ENCODE measurements around the gene TRABD2B. TPM values are rescaled to one million over a fixed set of nuclear protein-coding genes. Genes with fewer than 3 reads are reported as not detected.

TRABD2B gene
- total RNA-seq, 3 donors from 2014 or later (not counting 1 experiment from before 2014, with no cell fraction given), result not detected

GRCh38 chr1:47981667-47982350 lies 15.4 kb downstream of the TRABD2B start:
- no peak overlapping the region for H3K4me3 Mint-ChIP-seq

GRCh38 chr1:47980501-47980900 lies 16.7 kb downstream of the TRABD2B start:
- no peaks in the 10 kb centered on the region for H3K9me3 ChIP-seq (ENCODE audit: control insufficient read depth, insufficient read depth, low read length)
- Mint-ChIP-seq H3K27ac (no peak overlapping the region), H3K9me3 (no peaks in the 10 kb centered on the region), H3K27me3 (ENCODE audit: low read depth in 2 of 2) (peaks cover 23 to 40% of the 10 kb centered on the region in 2 donors), H3K36me3 (no peaks in the 10 kb centered on the region), H3K4me3 (no peak overlapping the region), H3K4me1 (peaks cover 0 to 5% of the 10 kb centered on the region in 2 donors)
- H3K27ac ChIP-seq (ENCODE audit: low read length), result no peak overlapping the region
- intact Hi-C loops (cut with micrococcal nuclease), result no loop called here
- no peaks in the 10 kb centered on the region for H3K4me1 ChIP-seq (ENCODE audit: control insufficient read depth, insufficient read depth, low read length)
- WGBS (ENCODE audit: insufficient coverage), result 86% methylated on average over 3 of the region's 3 CpGs
- no peak for TF ChIP-seq CTCF (IDR thresholded peaks at IDR 0.05)
- no peak overlapping the region for H3K4me3 ChIP-seq (ENCODE audit: low read length)
- ATAC-seq (no peak), DNase-seq (no peak)
- H3K36me3 ChIP-seq (ENCODE audit: control insufficient read depth, insufficient read depth, low read length), result no peaks in the 10 kb centered on the region
- peaks cover 8% of the 10 kb centered on the region for H3K27me3 ChIP-seq (ENCODE audit: control insufficient read depth, insufficient read depth, low read length)

More at GRCh38 chr1:47981667-47982350, 15.4 kb downstream of the TRABD2B start:
- H3K4me1 ChIP-seq (ENCODE audit: control insufficient read depth, insufficient read depth, low read length), result no peaks in the 10 kb centered on the region
- no peaks in the 10 kb centered on the region for H3K36me3 ChIP-seq (ENCODE audit: control insufficient read depth, insufficient read depth, low read length)
- TF ChIP-seq CTCF (IDR thresholded peaks at IDR 0.05), result no peak
- intact Hi-C loops (cut with micrococcal nuclease), result no loop called here
- no peak overlapping the region for H3K4me3 ChIP-seq (ENCODE audit: low read length)
- H3K27ac ChIP-seq (ENCODE audit: low read length), result no peak overlapping the region
- H3K9me3 ChIP-seq (ENCODE audit: control insufficient read depth, insufficient read depth, low read length), result no peaks in the 10 kb centered on the region
- H3K27ac Mint-ChIP-seq, result no peak overlapping the region
- no peaks in the 10 kb centered on the region for H3K36me3 Mint-ChIP-seq
- peaks cover 35 to 53% of the 10 kb centered on the region in 2 donors for H3K27me3 Mint-ChIP-seq (ENCODE audit: low read depth in 2 of 2)
- DNase-seq, result no peak
- peaks cover 0 to 5% of the 10 kb centered on the region in 2 donors for H3K4me1 Mint-ChIP-seq
- peaks cover 8% of the 10 kb centered on the region for H3K27me3 ChIP-seq (ENCODE audit: control insufficient read depth, insufficient read depth, low read length)
- no peak for ATAC-seq
- no peaks in the 10 kb centered on the region for H3K9me3 Mint-ChIP-seq

- H3K27me3 ChIP-seq (ENCODE audit: control insufficient read depth, insufficient read depth, low read length), result peaks cover 8% of the 10 kb centered on the region
- Mint-ChIP-seq H3K9me3 (no peaks in the 10 kb centered on the region), H3K27ac (no peak overlapping the region), H3K27me3 (ENCODE audit: low read depth in 2 of 2) (peaks cover 19 to 32% of the 10 kb centered on the region in 2 donors), H3K4me3 (no peak overlapping the region), H3K36me3 (no peaks in the 10 kb centered on the region), H3K4me1 (peaks cover 0 to 4% of the 10 kb centered on the region in 2 donors)
- DNase-seq (no peak), ATAC-seq (no peak)
- no peaks in the 10 kb centered on the region for H3K9me3 ChIP-seq (ENCODE audit: control insufficient read depth, insufficient read depth, low read length)
- intact Hi-C loops (cut with micrococcal nuclease), result no loop called here
- WGBS (ENCODE audit: insufficient coverage), result 88% methylated on average over 3 of the region's 3 CpGs
- no peak overlapping the region for H3K27ac ChIP-seq (ENCODE audit: low read length)
- no peaks in the 10 kb centered on the region for H3K4me1 ChIP-seq (ENCODE audit: control insufficient read depth, insufficient read depth, low read length)
- no peak for TF ChIP-seq CTCF (IDR thresholded peaks at IDR 0.05)
- H3K4me3 ChIP-seq (ENCODE audit: low read length), result no peak overlapping the region
- H3K36me3 ChIP-seq (ENCODE audit: control insufficient read depth, insufficient read depth, low read length), result no peaks in the 10 kb centered on the region
These were observed 17.5 kb downstream of the TRABD2B start for GRCh38 chr1:47979724-47980123.

GRCh38 chr1:47978486-47978885 lies 18.7 kb downstream of the TRABD2B start:
- TF ChIP-seq CTCF (IDR thresholded peaks at IDR 0.05), result no peak
- H3K36me3 Mint-ChIP-seq, result no peaks in the 10 kb centered on the region
- 87% methylated on average over 12 of the region's 12 CpGs for WGBS (ENCODE audit: insufficient coverage)

More at GRCh38 chr1:47978486-47978885, 18.7 kb downstream of the TRABD2B start:
- no peaks in the 10 kb centered on the region for H3K9me3 Mint-ChIP-seq
- no peaks in the 10 kb centered on the region for H3K36me3 ChIP-seq (ENCODE audit: control insufficient read depth, insufficient read depth, low read length)
- ATAC-seq (no peak), DNase-seq (no peak)
- H3K9me3 ChIP-seq (ENCODE audit: control insufficient read depth, insufficient read depth, low read length), result no peaks in the 10 kb centered on the region
- intact Hi-C loops (cut with micrococcal nuclease), result no loop called here
- no peak overlapping the region for H3K27ac Mint-ChIP-seq
- H3K4me1 Mint-ChIP-seq, result no peaks in the 10 kb centered on the region
- no peaks in the 10 kb centered on the region for H3K4me1 ChIP-seq (ENCODE audit: control insufficient read depth, insufficient read depth, low read length)
- H3K27ac ChIP-seq (ENCODE audit: low read length), result no peak overlapping the region
- peaks cover 16 to 19% of the 10 kb centered on the region in 2 donors for H3K27me3 Mint-ChIP-seq (ENCODE audit: low read depth in 2 of 2)
- no peak overlapping the region for H3K4me3 ChIP-seq (ENCODE audit: low read length)
- H3K4me3 Mint-ChIP-seq, result no peak overlapping the region
- peaks cover 5% of the 10 kb centered on the region for H3K27me3 ChIP-seq (ENCODE audit: control insufficient read depth, insufficient read depth, low read length)

All from natural killer cell (primary cell).